ENCODE measurements around the gene ZNRF1.
"Not testable (repeated sequence)": the region's sequence is repeated elsewhere in the genome, so short reads cannot be mapped to it uniquely, and the experiment has no call there.

The ZNRF1 gene

GRCh38 chr16:75114946-75115825 is 116.4 kb downstream of the ZNRF1 start:
- no peak for DNase-seq (ENCODE audit: low spot score)

GRCh38 chr16:75116081-75116910 is 117.5 kb downstream of the ZNRF1 start, which contains the start of gene LDHD:
Gene LDHD (minus strand): TSS chr16:75116780. CDS start chr16:75116720, 60 bp downstream.
- peak; percentile 86 for DNase-seq (ENCODE audit: low spot score)

DNA sequence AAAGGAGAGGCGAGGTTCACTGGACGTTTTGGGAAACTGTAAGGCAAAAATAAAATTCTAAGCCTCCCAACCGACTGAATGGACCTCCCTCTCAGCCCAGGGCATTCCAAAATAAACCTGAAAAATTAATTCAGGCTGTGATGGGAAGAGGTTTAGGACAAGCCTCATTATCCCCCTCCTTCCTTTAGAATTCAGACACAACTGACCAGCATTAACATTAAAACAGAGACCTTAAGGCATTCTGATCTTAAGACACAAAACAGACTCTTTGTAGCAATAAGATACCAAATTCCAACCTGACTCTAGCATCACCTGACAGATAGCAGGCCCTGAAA is 118.1 kb downstream of the ZNRF1 start:
- DNase-seq (ENCODE audit: low spot score) = no peak

GRCh38 chr16:75118943-75119539 is 120.2 kb downstream of the ZNRF1 start:
- no peak for DNase-seq (ENCODE audit: low spot score)

DNA sequence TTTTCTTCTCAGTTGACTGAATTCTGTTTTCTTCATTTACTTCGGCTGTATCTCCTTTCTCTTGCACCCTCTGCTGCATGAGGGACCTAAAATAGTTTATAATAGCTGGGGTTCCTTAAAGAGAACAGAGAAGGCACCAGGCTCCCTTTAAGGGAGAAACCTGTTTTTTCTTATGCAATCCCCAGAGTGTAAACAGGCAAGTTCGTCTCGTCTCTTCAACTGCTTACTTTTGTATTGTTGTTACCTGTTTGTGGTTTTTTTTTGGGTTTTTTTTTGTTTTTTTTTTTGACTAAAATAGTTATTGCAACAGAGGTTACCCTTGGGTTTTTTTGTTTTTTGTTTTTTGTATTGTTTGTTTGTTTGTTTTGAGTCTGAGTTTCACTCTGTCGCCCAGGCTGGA is 121.4 kb downstream of the ZNRF1 start:
- no peak for DNase-seq (ENCODE audit: low spot score)

DNA sequence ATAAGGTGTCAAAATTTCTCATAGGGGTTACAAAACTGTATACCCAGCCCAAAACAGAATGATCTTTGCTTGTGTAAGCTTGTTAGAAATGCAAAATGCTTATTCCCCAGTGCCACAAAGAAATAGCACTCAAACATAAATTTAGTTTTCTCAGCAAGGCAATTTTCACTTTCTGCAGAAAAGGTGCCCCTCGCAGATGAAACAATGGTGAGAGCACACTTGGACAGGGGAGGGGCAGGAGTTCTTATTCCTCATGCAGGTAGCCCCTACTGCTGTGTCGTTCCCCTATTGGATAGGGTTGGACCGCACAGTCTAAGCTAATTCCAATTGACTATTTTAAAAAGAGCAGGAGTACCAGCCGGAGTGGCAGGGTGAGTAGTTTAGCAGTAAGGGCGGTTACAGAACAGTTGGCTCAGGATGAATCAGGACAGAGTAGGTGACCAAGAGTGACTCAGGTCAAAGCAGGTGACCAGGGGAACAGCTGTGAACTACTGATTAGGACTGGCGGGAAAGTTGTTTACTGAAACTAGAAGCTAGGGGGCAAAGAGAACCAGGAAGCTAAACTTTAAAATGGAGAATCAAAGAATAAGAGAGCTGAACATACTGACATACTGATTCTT is 123.2 kb downstream of the ZNRF1 start:
- DNase-seq (ENCODE audit: low spot score) = peak; percentile 60

DNA sequence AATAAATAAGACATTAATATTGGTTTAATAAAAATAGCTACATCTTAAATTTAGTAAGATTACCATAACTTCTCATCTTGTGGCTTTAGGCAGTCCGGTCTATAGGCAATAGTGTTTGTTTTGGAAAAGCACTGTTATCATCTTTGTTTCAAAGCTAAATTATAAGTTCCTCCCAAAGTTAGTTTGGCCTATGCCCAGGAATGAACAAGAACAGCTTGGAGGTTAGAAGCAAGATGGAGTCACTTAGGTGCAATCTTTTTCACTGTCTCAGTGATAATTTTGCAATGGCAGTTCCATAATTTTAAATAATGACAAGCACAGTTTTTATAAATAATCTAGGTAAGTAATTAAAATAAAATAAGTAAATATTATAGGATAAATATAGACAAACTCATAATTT is 123.8 kb downstream of the ZNRF1 start:
- DNase-seq (ENCODE audit: low spot score) = no peak

DNA sequence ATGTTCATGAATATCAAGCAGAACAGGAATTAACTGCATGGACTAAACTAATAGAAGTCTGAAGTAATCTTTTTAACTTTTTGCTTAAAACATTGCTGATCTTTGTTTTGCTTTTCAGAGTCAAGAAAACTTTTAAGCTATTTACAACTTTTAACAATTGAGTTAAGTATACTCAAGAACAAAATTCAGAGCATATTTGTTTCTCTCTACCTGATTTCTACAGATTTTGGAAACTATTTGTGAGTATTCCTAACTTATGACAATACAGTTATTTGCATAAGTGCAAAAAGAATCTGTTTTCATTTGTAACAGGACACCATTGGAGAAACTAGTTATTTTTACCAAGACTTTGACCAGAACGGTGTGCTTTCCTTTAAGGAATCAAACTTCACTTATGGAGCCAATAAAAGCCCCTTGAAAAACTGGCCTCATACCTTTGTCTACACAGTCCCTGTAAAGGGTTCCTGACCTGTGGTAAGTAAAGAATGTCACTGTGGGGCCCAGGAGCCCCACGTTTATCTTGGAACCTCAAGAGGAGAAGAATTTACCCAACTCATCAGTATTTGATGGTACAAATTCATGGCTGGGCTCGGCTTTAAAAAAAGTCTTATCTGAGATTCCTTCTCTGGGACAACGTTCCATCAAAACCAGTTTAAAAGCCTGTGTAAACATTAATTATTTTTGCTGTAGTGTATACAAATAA is 129.0 kb downstream of the ZNRF1 start:
- DNase-seq (ENCODE audit: low spot score) = no peak

- DNase-seq (ENCODE audit: low spot score) = not testable (repeated sequence)
Measured at GRCh38 chr16:75129421-75130149, 130.8 kb downstream of the ZNRF1 start.

GRCh38 chr16:75130150-75130771 is 131.4 kb downstream of the ZNRF1 start:
- DNase-seq (ENCODE audit: low spot score) = no peak

DNA sequence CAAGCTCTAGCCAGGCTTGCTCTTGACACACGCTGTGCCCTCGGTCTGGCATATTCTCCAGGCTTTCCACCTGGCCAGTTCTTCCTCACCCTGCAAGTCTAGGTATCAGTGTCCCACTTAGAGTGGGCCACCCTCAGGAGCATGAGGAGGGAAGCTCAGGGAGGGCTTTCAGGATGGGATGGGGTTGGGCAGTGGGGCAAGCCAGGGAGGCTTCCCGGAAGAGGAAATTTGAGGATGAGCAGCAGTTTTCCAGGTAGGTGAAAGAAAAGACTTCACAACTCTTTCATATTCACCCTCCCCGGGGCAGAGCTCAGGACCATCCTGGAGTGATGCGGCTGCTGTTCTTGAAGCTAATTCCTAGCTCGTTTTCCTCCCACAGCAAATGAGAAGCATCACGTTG is 132.3 kb downstream of the ZNRF1 start:
- no peak for DNase-seq (ENCODE audit: low spot score)

GRCh38 chr16:75138233-75138632 is 139.4 kb downstream of the ZNRF1 start:
- no peak for DNase-seq (ENCODE audit: low spot score)

DNA sequence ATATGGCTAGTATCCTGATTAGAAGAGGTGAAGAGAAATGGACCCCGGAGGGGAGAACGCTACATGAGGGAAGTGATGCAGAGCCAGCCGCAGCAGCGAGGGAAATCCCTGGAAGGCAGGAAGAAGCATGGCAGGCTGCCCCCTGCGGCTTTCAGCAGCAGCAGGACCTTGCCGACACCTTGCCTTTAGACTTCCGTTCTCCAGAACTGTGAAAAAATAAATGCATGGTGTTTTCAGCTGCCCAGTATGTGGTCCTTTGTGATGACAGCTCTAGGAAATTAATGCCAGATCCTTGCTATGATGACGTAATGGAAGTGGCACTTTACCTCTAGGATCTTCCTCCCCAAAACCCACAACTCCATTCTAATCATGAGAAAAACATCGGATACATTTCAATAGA is 139.8 kb downstream of the ZNRF1 start:
- DNase-seq (ENCODE audit: low spot score) = no peak

DNA sequence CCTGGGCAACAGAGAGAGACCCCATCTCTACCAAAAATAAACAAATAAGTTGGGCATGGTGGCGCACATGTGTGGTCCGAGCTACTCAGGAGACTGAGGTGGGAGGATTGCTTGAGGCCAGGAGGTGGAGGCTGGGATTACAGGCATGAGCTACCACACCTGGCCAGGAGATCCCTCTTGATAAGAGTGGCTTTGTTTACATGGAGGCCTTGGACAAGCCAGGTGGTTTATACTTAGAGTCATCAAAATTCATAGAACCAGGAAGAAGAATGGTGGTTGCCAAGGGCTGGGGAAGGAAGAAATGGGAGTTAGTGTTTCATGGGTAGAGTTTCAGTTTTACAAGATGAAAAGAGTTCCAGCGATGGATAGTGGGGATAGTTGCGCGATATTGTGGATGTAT is 140.7 kb downstream of the ZNRF1 start:
- no peak for DNase-seq (ENCODE audit: low spot score)

DNA sequence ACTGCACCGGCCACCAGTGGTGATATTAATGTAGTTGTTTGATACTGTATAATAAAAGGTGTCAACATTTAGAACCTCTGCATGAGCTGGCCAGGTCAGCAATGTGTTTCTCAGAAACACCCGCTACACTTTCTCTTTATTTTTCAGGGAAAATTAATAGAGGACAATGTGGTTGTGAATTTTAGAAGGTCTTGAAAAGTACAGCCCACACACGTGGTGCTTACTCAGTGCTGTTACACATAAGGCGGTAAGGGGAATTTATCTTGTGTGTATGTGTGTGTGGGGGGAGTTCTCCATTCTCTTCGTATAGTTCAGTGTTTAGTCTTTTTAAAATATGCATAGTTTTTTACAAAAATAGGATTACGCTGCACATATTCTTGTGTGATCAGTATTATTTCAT is 145.1 kb downstream of the ZNRF1 start:
- DNase-seq (ENCODE audit: low spot score) = no peak

DNA sequence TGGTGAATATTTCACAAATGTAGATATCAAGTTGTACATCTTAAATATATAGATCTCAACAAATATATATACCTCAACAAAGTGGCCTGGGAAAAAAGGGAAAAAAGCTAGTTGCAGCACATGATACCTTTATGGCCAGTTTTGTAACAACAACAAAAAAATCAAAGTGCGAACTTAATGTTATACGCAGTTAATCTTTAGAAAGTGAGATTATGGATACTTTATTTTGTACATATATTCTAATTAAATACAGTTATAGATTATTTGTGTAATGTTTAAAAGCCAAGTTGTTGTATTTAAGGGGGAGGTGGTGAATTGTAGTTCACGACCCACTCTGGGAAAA is 149.1 kb downstream of the ZNRF1 start:
- DNase-seq (ENCODE audit: low spot score) = no peak

GRCh38 chr16:75148311-75149195 is 149.7 kb downstream of the ZNRF1 start, which contains the start of gene ZFP1:
Gene ZFP1 (plus strand): TSS chr16:75148524. CDS start chr16:75152952, 4,428 bp downstream.
- peak; percentile 95 for DNase-seq (ENCODE audit: low spot score)

DNA sequence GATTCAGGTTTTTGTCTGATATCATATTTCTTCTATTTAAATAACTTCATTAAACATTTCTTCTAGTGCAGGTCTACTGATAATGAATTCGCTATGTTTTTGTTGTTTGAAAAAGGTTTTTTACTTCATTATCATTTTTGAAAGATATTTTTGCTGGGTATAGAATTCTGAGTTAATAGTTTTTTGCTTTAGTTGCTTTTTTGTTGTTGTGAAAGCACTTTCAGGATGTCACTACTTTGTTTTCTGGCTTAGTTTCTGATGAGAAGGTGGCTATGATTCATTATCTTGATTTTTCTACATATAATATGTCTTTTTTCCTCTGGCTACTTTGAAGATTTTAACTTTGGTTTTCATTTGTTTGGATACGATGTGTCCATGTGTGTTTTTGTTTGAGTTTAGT is 153.0 kb downstream of the ZNRF1 start:
- DNase-seq (ENCODE audit: low spot score) = no peak

DNA sequence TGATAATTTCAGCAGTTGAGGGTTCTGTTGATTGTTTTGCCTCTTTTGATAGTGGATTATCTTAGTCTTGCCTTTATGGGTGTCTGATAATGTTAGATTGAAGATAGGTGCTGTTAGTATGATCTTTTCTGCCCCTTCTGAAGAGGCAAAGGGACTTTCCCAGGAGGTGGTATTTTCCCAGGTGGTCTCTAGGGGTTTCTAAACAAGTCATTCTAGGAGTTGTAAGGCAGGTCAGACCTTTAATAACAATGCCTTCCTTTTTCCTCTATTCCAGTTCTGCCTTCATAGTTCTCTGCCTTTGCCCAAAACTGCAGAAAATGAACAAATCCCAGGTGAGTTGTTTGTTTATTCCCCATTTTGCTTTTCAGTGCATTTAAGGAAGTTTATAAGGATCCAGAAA is 153.8 kb downstream of the ZNRF1 start:
- no peak for DNase-seq (ENCODE audit: low spot score)

DNA sequence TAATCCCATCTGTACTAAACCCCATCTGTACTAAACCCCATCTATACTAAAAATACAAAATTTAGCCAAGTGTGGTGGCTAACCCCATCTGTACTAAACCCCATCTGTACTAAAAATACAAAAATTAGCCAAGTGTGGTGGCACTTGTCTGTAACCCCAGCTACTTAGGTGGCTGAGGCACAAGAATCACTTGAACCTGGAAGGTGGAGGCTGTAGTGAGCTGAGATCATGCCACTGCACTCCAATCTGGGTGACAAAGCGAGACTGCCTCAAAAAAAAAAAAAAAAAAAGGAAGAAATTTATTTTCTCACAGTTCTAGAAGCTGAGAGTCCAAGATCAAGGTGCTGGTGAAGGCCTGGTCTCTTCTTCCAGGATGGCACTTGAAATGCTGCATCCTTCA is 161.6 kb downstream of the ZNRF1 start:
- DNase-seq (ENCODE audit: low spot score) = no peak

Measured in RKO (cell line).